AG08396 (cell line): ENCODE results near the gene ENPP6.
"Not testable (repeated sequence)": the region's sequence is repeated elsewhere in the genome, so short reads cannot be mapped to it uniquely, and the experiment has no call there.

Experiments used
- DNase-seq: peaks from one replicate; pipeline ENCODE4 v3.0.0; 2012; ENCODE audit warnings: low spot score, mixed read lengths

ENPP6 gene

GRCh38 chr4:184235526-184235925 lies 17.9 kb upstream of the ENPP6 start:
- DNase-seq, result no peak

- DNase-seq, result no peak
Measured at GRCh38 chr4:184234155-184234554, 16.5 kb upstream of the ENPP6 start.

- DNase-seq, result no peak
Measured at GRCh38 chr4:184232975-184233374, 15.3 kb upstream of the ENPP6 start.

GRCh38 chr4:184232202-184232601 lies 14.5 kb upstream of the ENPP6 start:
- DNase-seq, result no peak

- DNase-seq, result no peak
Measured at GRCh38 chr4:184231573-184231972, 13.9 kb upstream of the ENPP6 start.

GRCh38 chr4:184228056-184228705 lies 10.5 kb upstream of the ENPP6 start:
- no peak for DNase-seq

- no peak for DNase-seq
Measured at GRCh38 chr4:184216515-184216914, 1.2 kb downstream of the ENPP6 start.

- DNase-seq, result no peak
Measured at GRCh38 chr4:184215709-184216328, 1.9 kb downstream of the ENPP6 start.

GRCh38 chr4:184214931-184215330 lies 2.7 kb downstream of the ENPP6 start:
- no peak for DNase-seq

- DNase-seq, result not testable (repeated sequence)
Measured at GRCh38 chr4:184207734-184208607, 9.7 kb downstream of the ENPP6 start.

- DNase-seq, result no peak
Measured at GRCh38 chr4:184205243-184205642, 12.4 kb downstream of the ENPP6 start.

- DNase-seq, result no peak
Measured at GRCh38 chr4:184203300-184203699, 14.4 kb downstream of the ENPP6 start.

- no peak for DNase-seq
Measured at GRCh38 chr4:184201179-184201578, 16.5 kb downstream of the ENPP6 start.

- no peak for DNase-seq
Measured at GRCh38 chr4:184200296-184200695, 17.4 kb downstream of the ENPP6 start.

GRCh38 chr4:184199780-184200179 lies 17.9 kb downstream of the ENPP6 start:
- no peak for DNase-seq

GRCh38 chr4:184198190-184198589 lies 19.5 kb downstream of the ENPP6 start:
- no peak for DNase-seq

- DNase-seq, result no peak
Measured at GRCh38 chr4:184197536-184198082, 20.1 kb downstream of the ENPP6 start.

GRCh38 chr4:184196730-184197385 lies 20.8 kb downstream of the ENPP6 start:
- DNase-seq, result no peak

GRCh38 chr4:184193556-184194525 lies 23.8 kb downstream of the ENPP6 start:
- DNase-seq, result no peak

GRCh38 chr4:184192933-184193332 lies 24.7 kb downstream of the ENPP6 start:
- no peak for DNase-seq

GRCh38 chr4:184191267-184191666 lies 26.4 kb downstream of the ENPP6 start:
- no peak for DNase-seq
